Gastroesophageal sphincter (tissue), 4 donors: ENCODE results near the gene TAF8. TPM values are rescaled to one million over a fixed set of nuclear protein-coding genes. Genes with fewer than 3 reads are reported as not detected.

Experiments
- ATAC-seq: fragments of 150-250 bp; one replicate; pipeline ENCODE4 v1.9.1; 2016; ENCODE audit warnings: mild to moderate bottlenecking, moderate library complexity
- H3K27ac ChIP-seq, 4 donors: fragments of 200-600 bp; sonication (generic) in 3 of 4; 1 replicate in 3 of 4; 2 replicates in 1 of 4; pipeline ENCODE4 v1.5.1; 2016 to 2019
- H3K27me3 ChIP-seq: fragments of 200-600 bp; sonication (generic); one replicate; pipeline ENCODE4 v1.5.1; 2019
- H3K36me3 ChIP-seq, 2 donors: fragments of 200-600 bp; sonication (generic); one replicate each; pipeline ENCODE4 v1.5.1; 2019; ENCODE audit warnings: control low read depth in 1 of 2
- H3K4me1 ChIP-seq, 3 donors: fragments of 200-600 bp; sonication (generic); 1 replicate in 2 of 3; 2 replicates in 1 of 3; pipeline ENCODE4 v1.5.1; 2016 to 2019; ENCODE audit warnings: control low read depth in 2 of 3
- H3K4me3 ChIP-seq, 2 donors: fragments of 200-600 bp; sonication (generic); one replicate each; pipeline ENCODE4 v1.5.1; 2019; ENCODE audit warnings: mild to moderate bottlenecking in 1 of 2, moderate library complexity in 1 of 2
- H3K9me3 ChIP-seq, 3 donors: fragments of 200-600 bp; sonication (generic); one replicate each; pipeline ENCODE4 v1.5.1; 2017 to 2019; ENCODE audit warnings: control low read depth in 2 of 3
- EP300 ChIP-seq: sonication (generic); formaldehyde crosslinking; IDR thresholded peaks from one replicate; pipeline ENCODE4 v1.6.1; 2017; ENCODE audit warnings: antibody characterized with exemption, mild to moderate bottlenecking
- POLR2A ChIP-seq, 2 donors: fragments of 450-650 bp; IDR thresholded peaks; one replicate each; pipeline ENCODE4 v1.6.1; 2017; ENCODE audit warnings: antibody characterized with exemption in 2 of 2, mild to moderate bottlenecking in 2 of 2, moderate library complexity in 1 of 2
- POLR2AphosphoS5 ChIP-seq: sonication (generic); formaldehyde crosslinking; IDR thresholded peaks from one replicate; pipeline ENCODE4 v1.6.1; 2017; ENCODE audit warnings: antibody characterized with exemption
- WGBS, 2 donors: methylation state at CpG; one replicate each; pipeline ENCODE4 v1.1.5; 2018; ENCODE audit warnings: low coverage in 1 of 2; 5-methylcytosine and 5-hydroxymethylcytosine counted together
- total RNA-seq, 4 donors: library from RNA; depleted of rRNA; stranded (reverse); fragments of >200 nt; gene quantifications; one replicate each; pipeline ENCODE4 v1.1.0, GENCODE V29; 2016
- TF ChIP-seq, protein P1 (sequence below), 4 experiments: fragments of 200-600 bp in 2 of 4; fragments of 450-650 bp in 2 of 4; sonication (generic) in 1 of 4; IDR thresholded peaks; one replicate each; pipeline ENCODE4 v1.5.1; 2017 to 2019; ENCODE audit warnings: antibody characterized with exemption in 4 of 4, mild to moderate bottlenecking in 2 of 4, moderate library complexity in 2 of 4

TAF8 gene
- total RNA-seq, 4 donors from 2014 or later, result 16.8 to 33.6 (median 24.2) TPM

DNA sequence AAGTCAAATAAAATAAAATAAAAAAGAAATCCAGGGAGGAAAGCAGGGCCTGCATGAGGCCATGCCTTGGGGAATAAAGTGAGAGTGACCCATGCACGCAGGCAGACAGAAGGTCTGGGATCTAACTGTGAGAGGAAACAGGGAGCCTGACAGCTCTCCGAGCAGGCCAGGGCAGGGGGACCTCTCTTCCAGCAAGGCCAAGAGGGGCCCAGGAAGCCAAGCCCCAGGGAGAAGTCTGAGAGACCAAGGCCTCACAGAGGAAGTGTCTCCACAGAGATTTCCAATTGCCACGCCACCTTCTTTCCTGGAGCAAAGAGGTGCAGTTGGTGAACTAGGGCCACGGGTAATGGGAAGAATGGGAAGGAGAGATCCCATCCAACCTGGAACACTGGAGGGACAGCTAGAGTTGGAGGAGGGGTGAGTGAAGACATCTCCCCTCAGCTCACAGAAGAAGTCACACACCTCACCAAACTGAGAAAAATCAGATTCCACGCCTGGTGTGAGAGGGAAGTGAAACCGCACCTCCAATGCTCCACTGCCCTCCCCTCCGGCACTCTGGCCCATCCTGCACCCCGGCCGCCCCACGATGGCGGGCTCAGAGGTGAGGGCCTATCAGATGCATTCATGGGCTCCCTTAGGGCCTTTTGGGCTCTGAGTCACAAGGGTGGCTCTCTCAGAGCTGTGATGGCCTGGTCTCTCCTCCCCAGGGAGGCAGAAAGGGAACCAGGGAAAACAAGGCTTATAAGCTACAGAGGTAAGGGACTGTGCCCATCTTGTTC is 25.1 kb upstream of the TAF8 start:
- Histone ChIP-seq H3K4me3 (no peak overlapping the region), H3K36me3 (peaks cover 0 to 21% of the 10 kb centered on the region in 2 donors), H3K4me1 (peaks cover 4 to 27% (median 12%) of the 10 kb centered on the region in 3 donors), H3K27ac (no peak overlapping the region), H3K27me3 (no peaks in the 10 kb centered on the region), H3K9me3 (no peaks in the 10 kb centered on the region)
- TF ChIP-seq POLR2AphosphoS5 (no peak), EP300 (no peak), POLR2A (IDR thresholded peaks at IDR 0.05) (no peak)
- TF ChIP-seq, protein P1, sequence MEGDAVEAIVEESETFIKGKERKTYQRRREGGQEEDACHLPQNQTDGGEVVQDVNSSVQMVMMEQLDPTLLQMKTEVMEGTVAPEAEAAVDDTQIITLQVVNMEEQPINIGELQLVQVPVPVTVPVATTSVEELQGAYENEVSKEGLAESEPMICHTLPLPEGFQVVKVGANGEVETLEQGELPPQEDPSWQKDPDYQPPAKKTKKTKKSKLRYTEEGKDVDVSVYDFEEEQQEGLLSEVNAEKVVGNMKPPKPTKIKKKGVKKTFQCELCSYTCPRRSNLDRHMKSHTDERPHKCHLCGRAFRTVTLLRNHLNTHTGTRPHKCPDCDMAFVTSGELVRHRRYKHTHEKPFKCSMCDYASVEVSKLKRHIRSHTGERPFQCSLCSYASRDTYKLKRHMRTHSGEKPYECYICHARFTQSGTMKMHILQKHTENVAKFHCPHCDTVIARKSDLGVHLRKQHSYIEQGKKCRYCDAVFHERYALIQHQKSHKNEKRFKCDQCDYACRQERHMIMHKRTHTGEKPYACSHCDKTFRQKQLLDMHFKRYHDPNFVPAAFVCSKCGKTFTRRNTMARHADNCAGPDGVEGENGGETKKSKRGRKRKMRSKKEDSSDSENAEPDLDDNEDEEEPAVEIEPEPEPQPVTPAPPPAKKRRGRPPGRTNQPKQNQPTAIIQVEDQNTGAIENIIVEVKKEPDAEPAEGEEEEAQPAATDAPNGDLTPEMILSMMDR (IDR thresholded peaks at IDR 0.05), result no peak
- ATAC-seq, result no peak
- 90% methylated on average over 5 of the region's 11 CpGs for WGBS, 2 donors

DNA sequence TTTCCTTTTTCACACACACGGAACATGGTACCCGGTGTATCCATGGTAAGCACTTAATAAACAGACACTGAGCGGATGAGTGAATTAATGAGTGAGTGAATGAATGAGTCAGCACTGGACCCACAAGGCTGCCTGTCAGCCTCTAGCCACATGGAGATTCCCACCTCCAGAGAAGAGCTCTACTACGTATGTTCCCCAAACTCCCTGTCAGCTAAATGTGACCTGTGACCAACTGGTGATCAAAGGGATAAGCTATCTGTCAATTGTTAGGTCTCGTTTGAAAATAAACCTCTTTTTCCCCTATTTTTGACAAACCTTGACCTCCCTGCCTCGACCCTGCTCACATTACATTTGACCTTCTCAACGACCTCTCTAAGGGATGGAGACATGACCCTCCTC is 24.5 kb upstream of the TAF8 start:
- ATAC-seq, result no peak
- 82 to 83% methylated on average over 1 to 7 of the region's 7 CpGs for WGBS, 2 donors

DNA sequence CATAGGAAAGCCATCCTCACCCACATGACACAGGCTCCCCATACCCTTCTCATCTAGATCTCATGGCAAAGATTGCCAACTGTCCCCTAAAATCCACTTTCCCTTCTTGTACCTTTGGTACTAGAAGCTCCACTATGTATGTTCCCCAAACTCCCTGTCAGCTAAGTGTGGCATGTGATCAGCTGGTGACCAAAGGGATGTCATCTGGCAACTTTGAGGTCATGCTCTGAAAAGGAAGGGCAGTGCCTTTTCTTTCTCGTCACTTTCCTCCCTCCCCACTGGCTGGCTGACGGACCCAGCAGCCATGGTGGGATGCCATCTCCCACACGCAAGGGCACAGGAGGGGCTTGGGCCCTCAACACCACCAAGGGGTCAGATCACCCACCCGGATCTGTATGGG is 23.8 kb upstream of the TAF8 start:
- Histone ChIP-seq H3K4me3 (no peak overlapping the region), H3K4me1 (peaks cover 3 to 34% (median 20%) of the 10 kb centered on the region in 3 donors), H3K27ac (no peak overlapping the region), H3K27me3 (no peaks in the 10 kb centered on the region), H3K36me3 (peaks cover 0 to 26% of the 10 kb centered on the region in 2 donors), H3K9me3 (no peaks in the 10 kb centered on the region)
- no peak for ATAC-seq
- no peak for TF ChIP-seq EP300
- TF ChIP-seq, protein P1 (IDR thresholded peaks at IDR 0.05), result no peak
- no peak for TF ChIP-seq POLR2AphosphoS5
- TF ChIP-seq POLR2A (IDR thresholded peaks at IDR 0.05), result no peak
- 100% methylated on average over 2 of the region's 4 CpGs for WGBS, 2 donors

More for the DNA sequence above, 24.5 kb upstream of the TAF8 start:
- H3K4me3 ChIP-seq, result no peak overlapping the region
- no peaks in the 10 kb centered on the region for H3K27me3 ChIP-seq
- peaks cover 0 to 26% of the 10 kb centered on the region in 2 donors for H3K36me3 ChIP-seq
- peaks cover 4 to 33% (median 18%) of the 10 kb centered on the region in 3 donors for H3K4me1 ChIP-seq
- no peaks in the 10 kb centered on the region for H3K9me3 ChIP-seq
- TF ChIP-seq POLR2AphosphoS5, result no peak
- no peak overlapping the region for H3K27ac ChIP-seq

DNA sequence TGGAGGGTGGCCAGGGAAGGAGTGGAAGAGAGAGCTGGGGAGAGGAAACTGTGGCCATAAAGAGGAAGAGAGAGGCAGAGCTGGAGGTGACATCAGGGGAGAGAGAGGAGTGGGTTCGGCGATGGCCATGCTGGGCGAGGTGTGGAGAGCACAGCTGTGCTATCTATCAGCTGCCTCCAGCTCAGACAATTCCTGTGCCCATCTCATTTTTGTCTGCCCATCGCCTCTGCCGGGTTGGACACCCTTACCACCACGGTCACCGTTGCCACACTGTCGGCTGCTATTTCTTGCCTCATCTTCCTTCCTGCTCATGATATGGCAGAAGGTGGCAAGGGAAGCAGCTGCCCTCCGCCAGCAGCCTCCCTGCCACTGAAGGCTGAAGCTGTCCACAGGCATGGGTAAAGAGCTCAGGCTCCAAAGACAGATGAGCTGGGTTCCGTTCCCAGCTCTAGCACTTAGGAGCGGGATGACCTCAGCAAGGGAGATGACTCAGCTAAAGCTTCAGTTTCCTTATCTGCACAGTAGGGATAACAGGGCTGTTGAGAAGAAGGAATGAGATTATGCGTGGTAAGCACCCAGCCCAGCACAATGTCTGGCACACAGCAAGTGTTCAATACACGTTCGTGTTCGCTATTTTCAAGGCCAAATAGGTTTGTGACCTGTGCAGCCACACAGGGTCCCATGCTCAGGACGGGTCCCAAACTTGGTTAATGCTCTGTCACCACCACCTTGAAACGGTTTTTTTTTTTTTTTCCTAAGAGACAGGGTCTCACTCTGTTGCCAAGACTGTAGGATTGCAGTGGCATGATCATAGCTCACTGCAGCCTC is 21.9 kb upstream of the TAF8 start:
- Histone ChIP-seq H3K27ac (no peak overlapping the region), H3K4me1 (peaks cover 0 to 17% (median 10%) of the 10 kb centered on the region in 3 donors), H3K36me3 (peaks cover 0 to 39% of the 10 kb centered on the region in 2 donors), H3K9me3 (no peaks in the 10 kb centered on the region), H3K27me3 (no peaks in the 10 kb centered on the region), H3K4me3 (no peak overlapping the region)
- ATAC-seq, result no peak
- TF ChIP-seq POLR2AphosphoS5 (no peak), POLR2A (IDR thresholded peaks at IDR 0.05) (no peak), EP300 (no peak)
- TF ChIP-seq, protein P1 (IDR thresholded peaks at IDR 0.05), result no peak
- WGBS, 2 donors, result 53 to 87% methylated on average over 9 to 10 of the region's 17 CpGs

DNA sequence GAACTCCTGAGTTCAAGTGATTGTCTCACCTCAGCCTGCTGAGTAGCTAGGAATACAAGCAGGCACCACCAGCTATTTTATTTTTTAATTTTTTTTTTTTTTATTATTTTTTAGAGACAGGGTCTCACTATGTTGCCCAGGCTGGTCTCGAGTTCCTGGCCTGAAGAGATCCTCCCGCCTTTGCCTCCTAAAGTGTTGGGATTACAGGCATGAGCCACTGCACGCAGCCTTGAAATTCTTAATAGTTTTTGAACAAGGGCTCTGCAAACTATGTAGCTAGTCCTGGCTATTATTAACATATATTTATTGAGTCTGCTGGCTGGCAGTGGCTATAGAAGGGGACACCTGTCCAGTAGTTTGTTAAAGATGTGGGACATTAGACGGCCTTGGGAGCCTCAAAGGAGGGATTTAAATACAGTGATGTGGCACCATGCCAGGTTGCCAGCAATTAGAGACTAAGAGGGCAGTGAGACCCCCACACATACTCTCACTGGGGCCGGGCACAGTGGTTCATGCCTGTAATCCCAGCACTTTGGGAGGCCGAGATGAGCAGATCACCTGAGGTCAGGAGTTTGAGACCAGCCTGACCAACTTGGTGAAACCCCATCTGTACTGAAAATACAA is 21.1 kb upstream of the TAF8 start:
- H3K4me1 ChIP-seq, result peaks cover 0 to 17% (median 10%) of the 10 kb centered on the region in 3 donors

More for the DNA sequence above, 21.1 kb upstream of the TAF8 start:
- H3K9me3 ChIP-seq, result no peaks in the 10 kb centered on the region
- peaks cover 0 to 39% of the 10 kb centered on the region in 2 donors for H3K36me3 ChIP-seq
- no peak for ATAC-seq
- H3K27me3 ChIP-seq, result no peaks in the 10 kb centered on the region
- TF ChIP-seq EP300 (no peak), POLR2A (IDR thresholded peaks at IDR 0.05) (no peak), POLR2AphosphoS5 (no peak)
- TF ChIP-seq, protein P1 (IDR thresholded peaks at IDR 0.05), result no peak
- 82 to 86% methylated on average over 2 to 6 of the region's 6 CpGs for WGBS, 2 donors
- no peak overlapping the region for H3K27ac ChIP-seq
- no peak overlapping the region for H3K4me3 ChIP-seq
